ENCODE data around the gene LYL1.

LYL1 gene

GRCh38 chr19:13130886-13131490 lies 28.3 kb upstream of the LYL1 start:
- Histone ChIP-seq H3K27ac (no peak overlapping the region), H3K4me2 (no peak overlapping the region), H2AFZ (ENCODE audit: low read depth) (no peak overlapping the region), H3K79me2 (ENCODE audit: insufficient read depth, low read depth) (peaks cover 60% of the 10 kb centered on the region), H3K27me3 (ENCODE audit: insufficient read depth, low read depth) (no peaks in the 10 kb centered on the region), H3K4me3 (IDR thresholded peaks at IDR 0.05; ENCODE audit: insufficient read depth, low read depth, low read length) (no peak overlapping the region), H3K4me1 (ENCODE audit: low read depth, poor library complexity, severe bottlenecking) (no peaks in the 10 kb centered on the region), H3K9ac (no peak overlapping the region), H4K20me1 (ENCODE audit: insufficient read depth) (peaks cover 12% of the 10 kb centered on the region; the same call in 1 of the 2 replicates), H3K36me3 (ENCODE audit: insufficient read depth) (no peaks in the 10 kb centered on the region)
- no peak for TF ChIP-seq CTCF (conservative IDR thresholded peaks at IDR 0.05; ENCODE audit: low read depth, low read length)

DNA sequence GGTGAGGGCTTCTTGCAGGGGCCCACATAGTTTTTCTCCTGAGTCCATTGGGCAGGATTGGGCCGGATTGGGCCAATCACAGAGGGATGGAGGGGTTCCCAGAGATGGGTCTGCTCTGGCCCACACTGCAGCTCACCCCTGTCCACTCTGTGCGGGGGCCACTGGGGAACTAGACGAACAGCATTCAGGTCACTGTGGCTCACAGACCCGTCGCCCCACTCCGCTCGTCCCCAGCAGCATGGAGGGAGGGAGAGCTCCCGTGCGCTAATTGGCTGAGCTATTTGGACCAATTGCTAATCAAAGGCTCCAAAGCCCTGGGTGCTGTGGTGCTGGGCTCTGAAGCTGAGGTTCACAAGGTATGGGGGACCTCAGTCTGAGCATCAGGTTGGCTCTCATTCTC lies 26.7 kb upstream of the LYL1 start:
- Histone ChIP-seq H3K4me2 (no peak overlapping the region), H4K20me1 (ENCODE audit: insufficient read depth) (peaks cover 12% of the 10 kb centered on the region; the same call in 1 of the 2 replicates), H3K27me3 (ENCODE audit: insufficient read depth, low read depth) (no peaks in the 10 kb centered on the region)

DNA sequence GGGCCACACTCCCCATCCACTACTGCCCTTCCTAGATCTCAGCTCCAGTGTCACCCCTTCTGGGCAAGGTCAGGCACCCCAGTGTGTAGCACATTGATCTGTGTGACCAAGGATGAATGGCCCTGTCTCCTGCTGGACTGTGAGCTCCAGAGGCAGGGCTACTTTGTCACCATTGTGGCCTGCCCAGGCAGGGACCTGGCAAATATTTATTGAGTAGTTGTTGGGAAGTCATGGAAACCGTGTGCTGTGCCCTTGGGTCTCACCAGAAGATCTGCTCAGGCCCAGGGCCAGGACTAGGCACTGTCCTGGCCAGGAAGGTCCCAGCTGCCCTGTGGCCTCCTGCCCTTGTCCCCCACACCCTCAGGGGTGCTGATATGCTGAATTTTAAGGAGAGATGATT lies 25.9 kb upstream of the LYL1 start:
- Histone ChIP-seq H3K27me3 (ENCODE audit: insufficient read depth, low read depth) (no peaks in the 10 kb centered on the region), H3K4me2 (no peak overlapping the region), H4K20me1 (ENCODE audit: insufficient read depth) (peaks cover 12% of the 10 kb centered on the region; the same call in 1 of the 2 replicates), H3K36me3 (ENCODE audit: insufficient read depth) (no peaks in the 10 kb centered on the region; the same call in 1 of the 2 replicates), H3K79me2 (ENCODE audit: insufficient read depth, low read depth) (peaks cover 73% of the 10 kb centered on the region), H3K4me1 (ENCODE audit: low read depth, poor library complexity, severe bottlenecking) (no peaks in the 10 kb centered on the region), H3K27ac (no peak overlapping the region), H3K4me3 (IDR thresholded peaks at IDR 0.05; ENCODE audit: insufficient read depth, low read depth, low read length) (no peak overlapping the region), H2AFZ (ENCODE audit: low read depth) (no peak overlapping the region), H3K9ac (no peak overlapping the region)
- no peak for TF ChIP-seq CTCF (conservative IDR thresholded peaks at IDR 0.05; ENCODE audit: low read depth, low read length)

More for the DNA sequence above, 26.7 kb upstream of the LYL1 start:
- H3K27ac ChIP-seq: no peak overlapping the region
- no peak overlapping the region for H2AFZ ChIP-seq (ENCODE audit: low read depth)
- TF ChIP-seq CTCF (conservative IDR thresholded peaks at IDR 0.05; ENCODE audit: low read depth, low read length): no peak
- no peak overlapping the region for H3K9ac ChIP-seq
- no peaks in the 10 kb centered on the region for H3K4me1 ChIP-seq (ENCODE audit: low read depth, poor library complexity, severe bottlenecking)
- no peaks in the 10 kb centered on the region for H3K36me3 ChIP-seq (ENCODE audit: insufficient read depth)
- H3K79me2 ChIP-seq (ENCODE audit: insufficient read depth, low read depth): peaks cover 67% of the 10 kb centered on the region
- no peak overlapping the region for H3K4me3 ChIP-seq (IDR thresholded peaks at IDR 0.05; ENCODE audit: insufficient read depth, low read depth, low read length)

DNA sequence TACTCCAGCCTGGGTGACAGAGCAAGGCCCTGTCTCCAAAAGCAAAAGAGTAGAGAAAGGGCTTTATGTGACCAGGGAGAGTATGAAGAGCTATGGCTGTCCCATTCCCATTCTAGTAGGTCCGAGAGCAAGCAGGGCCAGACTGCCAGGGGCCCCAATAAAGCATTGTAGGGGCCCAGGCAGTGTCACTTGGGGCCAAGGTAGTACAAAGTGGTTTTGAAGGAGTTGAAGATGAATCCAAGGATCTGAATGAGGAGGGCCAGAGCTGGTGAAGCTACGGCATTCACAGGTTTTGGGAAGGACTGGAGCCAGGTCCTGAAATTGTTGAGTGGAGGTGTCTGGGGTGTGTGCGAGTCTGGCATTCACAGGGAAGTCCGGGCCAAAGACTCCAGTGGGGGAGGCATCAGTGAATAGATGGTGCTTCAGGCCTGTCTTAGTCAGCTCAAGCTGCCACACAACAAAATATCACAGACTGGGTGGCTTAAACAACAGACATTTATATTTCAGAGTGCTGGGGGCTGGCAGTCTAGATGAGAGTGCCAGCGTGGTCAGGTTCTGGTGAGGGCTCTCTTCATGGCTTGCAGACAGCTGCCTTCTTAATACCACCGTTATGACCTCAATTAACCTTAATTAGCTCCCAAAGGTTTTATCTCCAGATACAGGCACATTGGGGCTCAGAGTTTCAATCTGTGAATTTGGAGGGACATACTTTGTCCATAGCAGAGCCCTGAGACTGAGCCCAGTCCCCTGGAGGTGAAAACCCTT lies 25.3 kb upstream of the LYL1 start:
- H2AFZ ChIP-seq (ENCODE audit: low read depth): no peak overlapping the region
- no peak overlapping the region for H3K4me3 ChIP-seq (IDR thresholded peaks at IDR 0.05; ENCODE audit: insufficient read depth, low read depth, low read length)
- no peak overlapping the region for H3K27ac ChIP-seq
- H3K36me3 ChIP-seq (ENCODE audit: insufficient read depth): no peaks in the 10 kb centered on the region; the same call in 1 of the 2 replicates
- H3K4me2 ChIP-seq: no peak overlapping the region
- no peaks in the 10 kb centered on the region for H3K4me1 ChIP-seq (ENCODE audit: low read depth, poor library complexity, severe bottlenecking)
- peaks cover 12% of the 10 kb centered on the region for H4K20me1 ChIP-seq (ENCODE audit: insufficient read depth)
- TF ChIP-seq CTCF (conservative IDR thresholded peaks at IDR 0.05; ENCODE audit: low read depth, low read length): no peak
- no peaks in the 10 kb centered on the region for H3K27me3 ChIP-seq (ENCODE audit: insufficient read depth, low read depth)
- H3K79me2 ChIP-seq (ENCODE audit: insufficient read depth, low read depth): peaks cover 77% of the 10 kb centered on the region
- no peak overlapping the region for H3K9ac ChIP-seq
